HL-60 (cell line): ENCODE data around the gene MAP3K20.

Source experiments
- POLR2AphosphoS5 ChIP-seq: IDR thresholded peaks from 2 replicates; pipeline ENCODE4 v1.6.1; 2012; ENCODE audit warnings: low read depth
- TF ChIP-seq, protein P1 (sequence below): IDR thresholded peaks from one replicate; pipeline ENCODE4 v1.5.1; 2011; ENCODE audit warnings: low read length, control low read depth, inconsistent platforms; ENCODE audit not compliant: insufficient read depth

DNA sequence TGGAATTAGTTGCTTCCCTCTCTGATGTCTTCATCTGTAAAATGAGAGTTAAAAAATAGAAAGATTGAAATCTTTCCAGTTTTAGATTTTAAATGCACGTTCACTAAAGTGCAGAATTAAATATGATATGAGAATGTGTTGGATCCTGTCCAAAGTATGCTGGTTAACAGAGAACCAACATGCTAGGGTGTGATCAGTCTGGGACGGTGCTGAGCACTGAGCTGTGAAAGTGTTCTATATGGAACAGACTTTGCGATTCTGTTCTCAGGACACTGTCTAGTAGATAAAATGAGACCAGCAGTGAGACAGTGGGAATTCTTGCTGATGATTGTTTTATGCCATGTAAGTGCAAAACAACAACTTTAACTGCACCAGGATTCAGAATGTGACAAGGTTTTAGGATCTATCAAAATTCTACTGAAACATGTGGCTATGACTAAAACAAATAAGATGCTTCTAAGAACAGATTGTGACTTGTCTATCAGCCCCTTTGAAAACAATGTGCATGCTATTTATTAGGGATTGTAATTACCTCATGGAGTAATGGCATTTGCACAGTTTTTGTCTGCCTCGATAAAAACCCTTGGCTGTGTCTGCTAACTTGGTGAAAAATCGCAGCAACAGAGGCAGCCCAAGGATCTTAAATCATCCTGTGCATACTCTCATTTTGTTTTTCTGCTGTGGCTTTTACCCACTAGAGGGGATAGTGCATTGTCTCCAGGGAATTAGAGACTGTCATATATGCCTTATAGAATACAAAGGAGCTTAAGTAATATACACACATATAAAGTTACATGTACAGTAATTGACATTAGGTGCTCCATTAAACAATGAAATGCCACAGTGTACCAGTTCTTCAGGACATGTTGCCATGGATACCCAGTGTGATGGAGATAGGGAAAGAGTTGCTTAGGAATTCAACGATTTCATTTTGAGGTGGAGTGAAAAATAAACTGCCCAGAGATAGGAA lies 55.1 kb downstream of the MAP3K20 start:
- TF ChIP-seq, protein P1, sequence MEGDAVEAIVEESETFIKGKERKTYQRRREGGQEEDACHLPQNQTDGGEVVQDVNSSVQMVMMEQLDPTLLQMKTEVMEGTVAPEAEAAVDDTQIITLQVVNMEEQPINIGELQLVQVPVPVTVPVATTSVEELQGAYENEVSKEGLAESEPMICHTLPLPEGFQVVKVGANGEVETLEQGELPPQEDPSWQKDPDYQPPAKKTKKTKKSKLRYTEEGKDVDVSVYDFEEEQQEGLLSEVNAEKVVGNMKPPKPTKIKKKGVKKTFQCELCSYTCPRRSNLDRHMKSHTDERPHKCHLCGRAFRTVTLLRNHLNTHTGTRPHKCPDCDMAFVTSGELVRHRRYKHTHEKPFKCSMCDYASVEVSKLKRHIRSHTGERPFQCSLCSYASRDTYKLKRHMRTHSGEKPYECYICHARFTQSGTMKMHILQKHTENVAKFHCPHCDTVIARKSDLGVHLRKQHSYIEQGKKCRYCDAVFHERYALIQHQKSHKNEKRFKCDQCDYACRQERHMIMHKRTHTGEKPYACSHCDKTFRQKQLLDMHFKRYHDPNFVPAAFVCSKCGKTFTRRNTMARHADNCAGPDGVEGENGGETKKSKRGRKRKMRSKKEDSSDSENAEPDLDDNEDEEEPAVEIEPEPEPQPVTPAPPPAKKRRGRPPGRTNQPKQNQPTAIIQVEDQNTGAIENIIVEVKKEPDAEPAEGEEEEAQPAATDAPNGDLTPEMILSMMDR: no peak
- no peak for TF ChIP-seq POLR2AphosphoS5
